Measurements from ENCODE around the gene DES.

The DES gene

GRCh38 chr2:219395609-219396008, 22.6 kb upstream of the DES start:
- H3K9me3 ChIP-seq = no peaks in the 10 kb centered on the region
- H3K36me3 ChIP-seq = no peaks in the 10 kb centered on the region
- H3K4me3 ChIP-seq = no peak overlapping the region
- H3K4me1 ChIP-seq = peaks cover 0 to 17% (median 0%) of the 10 kb centered on the region in 4 donors
- intact Hi-C loops (cut with DNase I; ENCODE audit: low total_unique reads) = no loop called here
- no peak for TF ChIP-seq CTCF (IDR thresholded peaks at IDR 0.05)
- DNase-seq = peak in 1 of 2 donors; percentile 15
- H3K27ac ChIP-seq = no peak overlapping the region
- H3K27me3 ChIP-seq = no peaks in the 10 kb centered on the region

GRCh38 chr2:219396863-219397457, 21.2 kb upstream of the DES start:
- Histone ChIP-seq H3K27ac (peak overlapping the region; percentile 38 to 64), H3K27me3 (no peaks in the 10 kb centered on the region), H3K36me3 (no peaks in the 10 kb centered on the region), H3K9me3 (no peaks in the 10 kb centered on the region), H3K4me1 (peaks cover 0 to 17% (median 0%) of the 10 kb centered on the region in 4 donors), H3K4me3 (no peak overlapping the region)
- intact Hi-C loops (cut with DNase I; ENCODE audit: low total_unique reads) = no loop called here
- TF ChIP-seq CTCF (IDR thresholded peaks at IDR 0.05) = no peak
- peak in 1 of 2 donors; percentile 23 for DNase-seq

GRCh38 chr2:219398721-219399363, 19.3 kb upstream of the DES start:
- Histone ChIP-seq H3K4me3 (no peak overlapping the region), H3K36me3 (no peaks in the 10 kb centered on the region), H3K27me3 (no peaks in the 10 kb centered on the region), H3K4me1 (peaks cover 0 to 25% (median 6%) of the 10 kb centered on the region in 4 donors), H3K27ac (no peak overlapping the region), H3K9me3 (no peaks in the 10 kb centered on the region)
- no peak for TF ChIP-seq CTCF (IDR thresholded peaks at IDR 0.05)
- intact Hi-C loops (cut with DNase I; ENCODE audit: low total_unique reads) = no loop called here
- DNase-seq = no peak

GRCh38 chr2:219399716-219400478, 18.3 kb upstream of the DES start:
- H3K4me1 ChIP-seq = peaks cover 5 to 35% (median 16%) of the 10 kb centered on the region in 4 donors
- no peak for DNase-seq
- H3K27ac ChIP-seq = no peak overlapping the region
- H3K27me3 ChIP-seq = no peaks in the 10 kb centered on the region
- no peak for TF ChIP-seq CTCF (IDR thresholded peaks at IDR 0.05)
- H3K4me3 ChIP-seq = no peak overlapping the region
- intact Hi-C loops (cut with DNase I; ENCODE audit: low total_unique reads) = no loop called here
- H3K9me3 ChIP-seq = no peaks in the 10 kb centered on the region
- no peaks in the 10 kb centered on the region for H3K36me3 ChIP-seq

GRCh38 chr2:219400562-219400961, 17.6 kb upstream of the DES start:
- Histone ChIP-seq H3K4me3 (no peak overlapping the region), H3K36me3 (no peaks in the 10 kb centered on the region), H3K27me3 (no peaks in the 10 kb centered on the region), H3K9me3 (no peaks in the 10 kb centered on the region), H3K4me1 (peaks cover 5 to 42% (median 23%) of the 10 kb centered on the region in 4 donors), H3K27ac (no peak overlapping the region)
- DNase-seq = no peak
- intact Hi-C loops (cut with DNase I; ENCODE audit: low total_unique reads) = no loop called here
- TF ChIP-seq CTCF (IDR thresholded peaks at IDR 0.05) = no peak
